ENCODE results near the gene ADORA3. TPM values are rescaled to one million over a fixed set of nuclear protein-coding genes. Genes with fewer than 3 reads are reported as not detected.
A peak's percentile ranks its signal among the peaks of the same experiment; 100 is the strongest.

ADORA3 gene
- total RNA-seq, 1 donor from 2014 or later: not detected

DNA sequence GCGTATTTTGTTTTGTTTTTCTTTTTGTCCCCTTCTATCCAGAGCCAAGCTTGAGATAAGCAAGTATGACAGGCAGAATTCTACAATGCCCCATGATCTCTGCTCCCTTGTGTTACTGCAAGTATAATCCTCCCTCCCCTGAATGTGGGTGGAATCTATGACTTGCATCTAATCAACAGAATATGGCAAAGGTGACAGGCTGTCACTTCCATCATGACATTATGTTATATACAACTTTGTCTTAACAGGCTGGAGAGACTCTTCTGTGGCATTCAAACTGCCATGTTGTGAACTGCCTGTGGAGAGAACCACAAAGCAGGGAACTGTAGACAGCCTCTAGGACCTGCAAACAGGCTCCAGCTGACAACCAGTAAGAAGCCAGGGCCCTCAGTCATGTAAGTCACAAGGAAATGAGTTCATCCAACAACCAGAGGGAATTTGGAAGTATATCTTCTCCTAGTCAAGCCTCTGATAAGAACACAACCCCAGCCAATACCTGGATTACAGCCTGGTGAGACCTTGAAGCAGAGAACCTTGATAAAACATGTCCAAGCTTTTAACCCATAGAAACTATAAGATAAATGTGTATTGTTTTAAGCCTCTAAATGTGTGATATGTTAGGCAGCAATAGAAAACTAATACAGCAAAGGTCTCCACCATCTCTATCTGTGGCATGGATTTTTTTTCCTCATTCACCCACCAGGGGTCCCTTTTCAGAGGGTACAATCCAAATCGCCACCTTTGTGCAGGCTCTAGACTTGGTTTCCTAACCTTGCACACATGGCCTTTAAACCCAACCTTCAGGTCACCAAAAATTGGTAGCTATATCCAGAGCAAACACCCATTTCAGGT is 35.3 kb downstream of the ADORA3 start:
- Mint-ChIP-seq H3K27ac (no peak overlapping the region), H3K9me3 (no peaks in the 10 kb centered on the region), H3K36me3 (peaks cover 21% of the 10 kb centered on the region), H3K4me1 (peaks cover 4% of the 10 kb centered on the region), H3K4me3 (no peak overlapping the region), H3K27me3 (ENCODE audit: low read depth) (no peaks in the 10 kb centered on the region)
- no peak for DNase-seq (ENCODE audit: low spot score in 2 of 2, unreplicated experiment in 2 of 2)
- TF ChIP-seq, protein P1, sequence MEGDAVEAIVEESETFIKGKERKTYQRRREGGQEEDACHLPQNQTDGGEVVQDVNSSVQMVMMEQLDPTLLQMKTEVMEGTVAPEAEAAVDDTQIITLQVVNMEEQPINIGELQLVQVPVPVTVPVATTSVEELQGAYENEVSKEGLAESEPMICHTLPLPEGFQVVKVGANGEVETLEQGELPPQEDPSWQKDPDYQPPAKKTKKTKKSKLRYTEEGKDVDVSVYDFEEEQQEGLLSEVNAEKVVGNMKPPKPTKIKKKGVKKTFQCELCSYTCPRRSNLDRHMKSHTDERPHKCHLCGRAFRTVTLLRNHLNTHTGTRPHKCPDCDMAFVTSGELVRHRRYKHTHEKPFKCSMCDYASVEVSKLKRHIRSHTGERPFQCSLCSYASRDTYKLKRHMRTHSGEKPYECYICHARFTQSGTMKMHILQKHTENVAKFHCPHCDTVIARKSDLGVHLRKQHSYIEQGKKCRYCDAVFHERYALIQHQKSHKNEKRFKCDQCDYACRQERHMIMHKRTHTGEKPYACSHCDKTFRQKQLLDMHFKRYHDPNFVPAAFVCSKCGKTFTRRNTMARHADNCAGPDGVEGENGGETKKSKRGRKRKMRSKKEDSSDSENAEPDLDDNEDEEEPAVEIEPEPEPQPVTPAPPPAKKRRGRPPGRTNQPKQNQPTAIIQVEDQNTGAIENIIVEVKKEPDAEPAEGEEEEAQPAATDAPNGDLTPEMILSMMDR (IDR thresholded peaks at IDR 0.05; ENCODE audit: unreplicated experiment): no peak

DNA sequence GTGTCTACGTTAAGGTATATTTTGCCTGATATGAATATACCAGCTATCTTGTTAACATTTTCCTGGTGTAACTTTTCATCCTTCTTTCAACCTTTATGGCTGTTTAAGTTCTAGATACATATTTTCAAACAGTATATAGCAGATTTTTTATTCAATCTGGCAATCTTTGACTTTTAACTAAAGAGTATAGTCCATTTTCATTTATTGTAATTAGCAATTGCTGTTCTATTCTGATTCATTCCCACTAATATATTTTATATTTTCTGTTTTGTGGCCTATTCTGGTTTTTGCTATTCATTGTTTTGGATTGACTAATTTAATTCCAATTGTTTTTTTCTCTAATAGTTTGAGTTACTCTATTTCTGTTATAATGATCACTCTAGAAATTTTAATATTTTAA is 37.0 kb downstream of the ADORA3 start:
- H3K27me3 Mint-ChIP-seq (ENCODE audit: low read depth): no peaks in the 10 kb centered on the region
- TF ChIP-seq, protein P1 (IDR thresholded peaks at IDR 0.05; ENCODE audit: unreplicated experiment): no peak
- H3K4me3 Mint-ChIP-seq: no peak overlapping the region
- peaks cover 21% of the 10 kb centered on the region for H3K36me3 Mint-ChIP-seq
- H3K27ac Mint-ChIP-seq: no peak overlapping the region
- no peaks in the 10 kb centered on the region for H3K9me3 Mint-ChIP-seq
- peaks cover 8% of the 10 kb centered on the region for H3K4me1 Mint-ChIP-seq
- no peak for DNase-seq (ENCODE audit: low spot score in 2 of 2, unreplicated experiment in 2 of 2)

DNA sequence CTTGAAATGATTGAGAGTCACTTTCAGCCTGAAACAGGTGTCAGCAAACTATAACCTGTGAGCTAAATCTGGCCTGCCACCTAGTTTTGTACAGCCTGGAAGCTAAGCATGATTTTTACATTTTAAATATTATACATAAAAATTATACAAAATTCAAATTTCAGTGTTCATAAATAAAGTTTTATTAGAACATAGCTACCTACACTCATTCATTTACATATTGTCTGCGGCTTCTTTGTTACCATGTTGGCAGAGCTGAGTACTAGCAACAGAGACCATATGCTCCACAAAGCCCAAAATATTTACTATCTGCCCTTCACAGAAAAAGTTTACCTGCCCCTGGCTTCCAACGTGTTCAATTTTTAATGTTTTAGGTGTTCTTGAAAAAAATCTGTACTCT is 37.7 kb downstream of the ADORA3 start:
- DNase-seq (ENCODE audit: low spot score in 2 of 2, unreplicated experiment in 2 of 2): no peak
- Mint-ChIP-seq H3K9me3 (no peaks in the 10 kb centered on the region), H3K27ac (no peak overlapping the region), H3K36me3 (peaks cover 23% of the 10 kb centered on the region), H3K4me1 (peaks cover 8% of the 10 kb centered on the region), H3K27me3 (ENCODE audit: low read depth) (no peaks in the 10 kb centered on the region), H3K4me3 (no peak overlapping the region)
- TF ChIP-seq, protein P1 (IDR thresholded peaks at IDR 0.05; ENCODE audit: unreplicated experiment): no peak

DNA sequence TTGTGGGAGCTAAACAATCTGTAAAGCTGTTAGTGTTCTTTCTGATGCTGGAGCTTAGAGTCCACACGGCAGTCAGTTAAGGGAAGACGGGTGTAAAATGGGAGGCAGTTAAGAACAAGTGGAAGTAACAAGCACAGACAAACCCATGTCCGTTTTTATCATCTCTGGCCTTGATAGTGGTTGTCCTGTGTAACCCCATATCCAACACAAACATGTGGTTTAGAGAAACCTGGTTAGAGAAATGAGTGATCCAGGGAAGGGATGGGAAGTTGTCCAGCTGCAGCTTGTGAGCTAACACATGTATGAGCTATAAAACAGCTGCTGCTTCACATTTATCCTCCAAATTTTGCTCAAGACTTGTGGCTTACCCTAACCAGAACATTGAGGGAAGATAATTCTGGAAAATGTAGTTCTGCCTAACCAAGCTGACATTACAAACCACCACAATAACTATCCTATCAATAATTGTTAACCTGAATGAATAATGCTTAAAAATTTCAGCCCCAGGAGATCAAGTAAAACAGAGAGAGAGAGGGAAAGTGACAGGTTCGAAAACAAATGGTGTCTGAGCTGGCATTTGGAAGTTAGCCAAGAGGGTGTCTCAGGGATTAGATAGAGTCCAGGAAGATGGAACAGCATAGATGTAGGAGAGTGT is 40.3 kb downstream of the ADORA3 start:
- Mint-ChIP-seq H3K36me3 (peaks cover 33% of the 10 kb centered on the region), H3K4me3 (no peak overlapping the region), H3K4me1 (peaks cover 8% of the 10 kb centered on the region), H3K9me3 (no peaks in the 10 kb centered on the region), H3K27me3 (ENCODE audit: low read depth) (no peaks in the 10 kb centered on the region), H3K27ac (peak overlapping the region; percentile 13)
- TF ChIP-seq, protein P1 (IDR thresholded peaks at IDR 0.05; ENCODE audit: unreplicated experiment): no peak
- DNase-seq (ENCODE audit: low spot score in 2 of 2, unreplicated experiment in 2 of 2): no peak

DNA sequence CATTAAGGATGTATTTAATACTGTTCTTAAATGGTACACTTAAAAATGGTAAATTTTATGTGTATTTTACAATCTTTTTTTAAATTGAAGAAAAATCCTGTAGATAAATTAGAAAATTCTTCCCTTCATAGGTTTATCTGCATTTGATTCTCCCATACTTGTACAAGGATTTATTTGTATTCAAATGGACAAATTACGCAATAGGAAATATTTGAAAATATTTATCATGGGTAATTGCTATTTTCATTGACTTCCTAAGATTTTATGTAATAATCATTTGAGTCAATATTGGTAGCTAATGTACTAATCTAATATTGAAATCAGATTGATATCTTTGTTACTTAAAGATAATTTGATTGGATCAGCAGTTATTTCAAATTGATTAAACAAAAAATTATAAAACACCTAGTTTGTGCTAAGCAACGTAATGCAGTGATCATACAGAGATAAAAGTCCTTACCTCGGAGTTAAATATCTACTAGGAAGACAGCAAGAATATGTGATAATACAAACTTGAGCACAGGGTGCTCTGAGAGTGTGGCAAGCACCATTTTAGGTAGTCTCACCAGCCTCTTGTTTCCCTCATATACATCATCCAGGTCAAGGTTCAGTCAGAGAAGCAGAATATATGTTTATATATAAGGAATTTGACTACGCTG is 40.9 kb downstream of the ADORA3 start:
- H3K4me1 Mint-ChIP-seq: peaks cover 8% of the 10 kb centered on the region
- no peak for DNase-seq (ENCODE audit: low spot score in 2 of 2, unreplicated experiment in 2 of 2)
- H3K27ac Mint-ChIP-seq: no peak overlapping the region
- TF ChIP-seq, protein P1 (IDR thresholded peaks at IDR 0.05; ENCODE audit: unreplicated experiment): no peak
- no peaks in the 10 kb centered on the region for H3K9me3 Mint-ChIP-seq
- H3K4me3 Mint-ChIP-seq: no peak overlapping the region
- H3K36me3 Mint-ChIP-seq: peaks cover 36% of the 10 kb centered on the region
- H3K27me3 Mint-ChIP-seq (ENCODE audit: low read depth): no peaks in the 10 kb centered on the region

Data from mesothelial cell of epicardium (in vitro differentiated cells).